GM18868 (cell line): ENCODE measurements around the gene CSAG3.
"Not testable (repeated sequence)": the region's sequence is repeated elsewhere in the genome, so short reads cannot be mapped to it uniquely, and the experiment has no call there.

Experiments
- ATAC-seq: cut with Tn5 transposase; IDR thresholded peaks from one replicate; pipeline ENCODE4 v1.9.1; 2021; ENCODE audit warnings: mild to moderate bottlenecking, moderate library complexity; ENCODE audit not compliant: unreplicated experiment

CSAG3 gene

DNA sequence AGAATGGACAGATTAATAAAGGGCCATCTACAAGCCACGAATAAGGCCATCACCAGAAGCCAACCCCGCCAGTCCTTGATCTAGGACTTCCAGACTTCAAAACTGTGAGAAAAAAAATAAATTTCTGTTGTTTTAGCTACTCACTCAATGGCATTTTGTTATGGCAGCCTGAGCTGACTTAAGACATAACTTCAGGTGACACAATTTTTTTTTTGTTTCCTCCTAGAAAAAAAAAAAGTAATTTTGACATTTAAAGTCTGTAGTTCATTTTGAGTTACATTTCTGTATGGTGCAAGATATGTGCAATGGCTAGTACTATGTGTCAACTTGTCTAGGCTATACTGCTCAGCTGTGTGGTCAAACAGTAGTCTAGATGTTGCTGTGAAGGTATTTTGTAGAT is at the start of gene CSAG3:
TSS of gene CSAG3 (plus strand) at position 301 of the 400 bp plus-strand sequence.
- not testable (repeated sequence) for ATAC-seq

DNA sequence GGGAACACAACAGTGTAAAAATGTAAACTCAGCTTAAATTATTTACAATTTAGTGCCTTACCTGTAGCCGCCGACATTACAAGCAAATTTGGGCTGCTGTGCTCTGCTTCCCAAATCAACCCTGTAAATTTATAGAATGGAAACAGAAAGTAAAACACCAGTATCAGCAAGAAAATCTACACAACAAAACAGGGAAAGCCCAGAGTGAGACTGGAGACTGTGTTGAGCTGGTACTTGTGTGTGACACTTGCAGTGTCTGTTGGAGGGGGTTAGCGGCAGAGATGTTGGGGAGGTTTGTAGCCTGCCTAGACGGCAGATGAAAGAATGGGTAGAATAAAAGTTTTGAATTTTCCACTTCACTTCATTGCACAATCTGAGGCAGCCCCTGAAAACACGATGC is 45.8 kb upstream of the CSAG3 start:
- peak; percentile 79 for ATAC-seq

DNA sequence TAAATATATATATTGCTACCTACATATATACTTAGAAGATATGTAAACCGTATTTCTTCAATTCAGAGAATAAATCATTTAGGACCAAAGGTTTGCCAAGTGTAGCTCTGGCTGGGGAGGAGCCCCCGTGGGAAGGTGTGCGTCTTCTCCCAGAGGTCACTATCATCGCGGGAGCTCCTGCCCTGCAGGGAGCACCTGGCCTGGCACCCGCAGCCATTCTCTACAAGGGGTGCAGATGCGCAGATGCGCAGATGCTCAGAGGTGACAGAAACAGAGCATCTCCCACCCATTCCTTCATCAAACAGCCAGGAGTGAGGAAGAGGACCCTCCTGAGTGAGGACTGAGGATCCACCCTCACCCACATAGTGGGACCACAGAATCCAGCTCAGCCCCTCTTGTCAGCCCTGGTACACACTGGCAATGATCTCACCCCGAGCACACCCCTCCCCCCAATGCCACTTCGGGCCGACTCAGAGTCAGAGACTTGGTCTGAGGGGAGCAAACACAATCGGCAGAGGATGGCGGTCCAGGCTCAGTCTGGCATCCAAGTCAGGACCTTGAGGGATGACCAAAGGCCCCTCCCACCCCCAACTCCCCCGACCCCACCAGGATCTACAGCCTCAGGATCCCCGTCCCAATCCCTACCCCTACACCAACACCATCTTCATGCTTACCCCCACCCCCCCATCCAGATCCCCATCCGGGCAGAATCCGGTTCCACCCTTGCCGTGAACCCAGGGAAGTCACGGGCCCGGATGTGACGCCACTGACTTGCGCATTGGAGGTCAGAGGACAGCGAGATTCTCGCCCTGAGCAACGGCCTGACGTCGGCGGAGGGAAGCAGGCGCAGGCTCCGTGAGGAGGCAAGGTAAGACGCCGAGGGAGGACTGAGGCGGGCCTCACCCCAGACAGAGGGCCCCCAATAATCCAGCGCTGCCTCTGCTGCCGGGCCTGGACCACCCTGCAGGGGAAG is 44.9 kb upstream of the CSAG3 start, which contains the start of gene MAGEA2B:
TSS of gene MAGEA2B (plus strand) at position 814 of the 973 bp plus-strand sequence. CDS start 2,479 bp downstream, outside the sequence.
- ATAC-seq, result not testable (repeated sequence)

DNA sequence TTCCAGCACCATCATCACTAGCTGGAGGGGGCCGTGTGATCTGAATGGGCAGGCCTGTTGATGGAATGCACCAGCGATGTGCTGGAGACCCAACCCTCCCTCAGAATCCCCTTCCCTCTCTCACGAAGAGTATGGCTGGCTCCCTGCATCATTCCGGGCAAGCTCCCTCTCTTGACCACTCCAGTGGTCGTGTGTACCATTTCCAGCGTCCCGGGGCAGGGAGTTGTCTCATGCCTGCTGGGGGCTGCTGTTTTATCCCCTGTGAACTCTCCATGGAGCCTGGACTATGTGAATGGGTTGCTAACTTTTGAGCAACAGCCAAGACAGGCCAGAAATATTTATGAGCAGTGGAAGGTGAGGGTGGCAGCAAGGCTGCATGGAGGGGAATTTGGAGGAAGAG is 33.6 kb upstream of the CSAG3 start:
- ATAC-seq, result no peak

DNA sequence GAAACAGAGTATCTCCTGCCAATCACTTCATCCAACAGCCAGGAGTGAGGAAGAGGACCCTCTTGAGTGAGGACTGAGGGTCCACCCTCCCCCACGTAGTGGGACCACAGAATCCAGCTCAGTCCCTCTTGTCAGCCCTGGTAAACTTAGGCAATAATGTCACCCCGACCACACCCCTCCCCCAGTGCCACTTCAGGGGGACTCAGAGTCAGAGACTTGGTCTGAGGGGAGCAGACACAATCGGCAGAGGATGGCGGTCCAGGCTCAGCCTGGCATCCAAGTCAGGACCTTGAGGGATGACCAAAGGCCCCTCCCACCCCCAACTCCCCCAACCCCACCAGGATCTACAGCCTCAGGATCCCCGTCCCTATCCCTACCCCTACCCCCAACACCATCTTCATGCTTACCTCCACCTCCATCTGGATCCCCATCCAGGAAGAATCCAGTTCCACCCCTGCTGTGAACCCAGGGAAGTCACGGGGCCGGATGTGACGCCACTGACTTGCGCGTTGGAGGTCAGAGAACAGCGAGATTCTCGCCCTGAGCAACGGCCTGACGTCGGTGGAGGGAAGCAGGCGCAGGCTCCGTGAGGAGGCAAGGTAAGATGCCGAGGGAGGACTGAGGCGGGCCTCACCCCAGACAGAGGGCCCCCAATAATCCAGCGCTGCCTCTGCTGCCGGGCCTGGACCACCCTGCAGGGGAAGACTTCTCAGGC is 25.6 kb upstream of the CSAG3 start, which contains the start of the genes CSAG1 and MAGEA12:
TSS of gene CSAG1 (minus strand) at position 461 of the 715 bp plus-strand sequence. CDS start 1,261 bp downstream, outside the sequence.
TSS of gene MAGEA12 (plus strand) at position 497 of the 715 bp plus-strand sequence. CDS start 2,405 bp downstream, outside the sequence.
- ATAC-seq, result no peak

DNA sequence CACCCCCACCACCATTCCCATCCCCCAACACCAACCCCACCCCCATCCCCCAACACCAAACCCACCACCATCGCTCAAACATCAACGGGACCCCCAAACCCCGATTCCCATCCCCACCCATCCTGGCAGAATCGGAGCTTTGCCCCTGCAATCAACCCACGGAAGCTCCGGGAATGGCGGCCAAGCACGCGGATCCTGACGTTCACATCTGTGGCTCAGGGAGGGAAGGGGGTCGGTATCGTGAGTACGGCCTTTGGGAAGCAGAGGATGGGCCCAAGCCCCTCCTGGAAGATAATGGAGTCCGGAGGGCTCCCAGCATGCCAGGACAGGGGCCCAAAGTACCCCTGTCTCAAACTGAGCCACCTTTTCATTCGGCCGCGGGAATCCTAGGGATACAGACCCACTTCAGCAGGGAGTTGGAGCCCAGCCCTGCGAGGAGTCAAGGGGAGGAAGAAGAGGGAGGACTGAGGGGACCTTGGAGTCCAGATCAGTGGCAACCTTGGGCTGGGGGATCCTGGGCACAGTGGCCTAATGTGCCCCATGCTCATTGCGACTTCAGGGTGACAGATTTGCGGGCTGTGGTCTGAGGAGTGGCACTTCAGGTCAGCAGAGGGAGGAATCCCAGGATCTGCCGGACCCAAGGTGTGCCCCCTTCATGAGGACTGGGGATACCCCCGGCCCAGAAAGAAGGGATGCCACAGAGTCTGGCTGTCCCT is 24.7 kb upstream of the CSAG3 start:
- ATAC-seq, result not testable (repeated sequence)

DNA sequence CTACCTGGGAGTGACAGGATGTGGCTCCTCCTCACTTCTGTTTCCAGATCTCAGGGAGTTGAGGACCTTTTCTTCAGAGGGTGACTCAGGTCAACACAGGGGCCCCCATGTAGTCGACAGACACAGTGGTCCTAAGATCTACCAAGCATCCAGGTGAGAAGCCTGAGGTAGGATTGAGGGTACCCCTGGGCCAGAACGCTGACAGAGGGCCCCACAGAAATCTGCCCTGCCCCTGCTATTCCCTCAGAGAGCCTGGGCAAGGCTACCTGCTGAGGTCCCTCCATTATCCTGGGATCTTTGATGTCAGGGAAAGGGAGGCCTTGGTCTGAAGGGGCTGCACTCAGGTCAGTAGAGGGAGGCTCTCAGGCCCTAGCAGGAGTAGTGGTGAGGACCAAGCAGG is 23.9 kb upstream of the CSAG3 start:
- no peak for ATAC-seq

DNA sequence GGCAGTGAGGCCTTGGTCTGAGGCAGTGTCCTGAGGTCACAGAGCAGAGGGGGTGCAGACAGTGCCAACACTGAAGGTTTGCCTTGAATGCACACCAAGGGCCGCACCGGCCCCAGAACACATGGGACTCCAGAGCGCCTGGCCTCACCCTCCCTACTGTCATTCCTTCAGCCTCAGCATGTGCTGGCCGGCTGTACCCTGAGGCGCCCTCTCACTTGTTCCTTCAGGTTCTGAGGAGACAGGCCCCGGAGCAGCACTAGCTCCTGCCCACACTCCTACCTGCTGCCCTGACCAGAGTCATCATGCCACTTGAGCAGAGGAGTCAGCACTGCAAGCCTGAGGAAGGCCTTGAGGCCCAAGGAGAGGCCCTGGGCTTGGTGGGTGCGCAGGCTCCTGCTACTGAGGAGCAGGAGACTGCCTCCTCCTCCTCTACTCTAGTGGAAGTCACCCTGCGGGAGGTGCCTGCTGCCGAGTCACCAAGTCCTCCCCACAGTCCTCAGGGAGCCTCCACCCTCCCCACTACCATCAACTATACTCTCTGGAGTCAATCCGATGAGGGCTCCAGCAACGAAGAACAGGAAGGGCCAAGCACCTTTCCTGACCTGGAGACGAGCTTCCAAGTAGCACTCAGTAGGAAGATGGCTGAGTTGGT is 23.0 kb upstream of the CSAG3 start:
- no peak for ATAC-seq

DNA sequence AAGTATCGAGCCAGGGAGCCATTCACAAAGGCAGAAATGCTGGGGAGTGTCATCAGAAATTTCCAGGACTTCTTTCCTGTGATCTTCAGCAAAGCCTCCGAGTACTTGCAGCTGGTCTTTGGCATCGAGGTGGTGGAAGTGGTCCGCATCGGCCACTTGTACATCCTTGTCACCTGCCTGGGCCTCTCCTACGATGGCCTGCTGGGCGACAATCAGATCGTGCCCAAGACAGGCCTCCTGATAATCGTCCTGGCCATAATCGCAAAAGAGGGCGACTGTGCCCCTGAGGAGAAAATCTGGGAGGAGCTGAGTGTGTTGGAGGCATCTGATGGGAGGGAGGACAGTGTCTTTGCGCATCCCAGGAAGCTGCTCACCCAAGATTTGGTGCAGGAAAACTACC is 22.5 kb upstream of the CSAG3 start:
- not testable (repeated sequence) for ATAC-seq

DNA sequence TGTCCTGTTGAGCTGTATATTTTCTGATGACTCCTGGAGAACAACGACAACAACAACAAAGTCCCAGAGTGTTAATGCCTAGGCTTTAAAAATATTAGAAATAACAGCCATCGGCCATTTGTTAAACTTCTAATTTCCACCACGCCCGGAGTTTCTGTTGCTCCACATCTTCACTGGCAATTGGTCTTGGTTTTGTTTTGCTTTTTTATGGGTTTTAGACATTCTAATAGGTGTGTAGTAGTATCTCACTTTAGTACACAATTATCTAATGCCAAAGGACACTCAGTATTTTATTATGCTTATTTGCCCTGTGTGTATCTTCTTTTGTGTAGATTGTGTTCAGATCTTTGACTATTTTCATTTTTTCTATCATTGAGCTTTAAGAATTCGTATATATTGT is 20.5 kb upstream of the CSAG3 start:
- ATAC-seq, result no peak

DNA sequence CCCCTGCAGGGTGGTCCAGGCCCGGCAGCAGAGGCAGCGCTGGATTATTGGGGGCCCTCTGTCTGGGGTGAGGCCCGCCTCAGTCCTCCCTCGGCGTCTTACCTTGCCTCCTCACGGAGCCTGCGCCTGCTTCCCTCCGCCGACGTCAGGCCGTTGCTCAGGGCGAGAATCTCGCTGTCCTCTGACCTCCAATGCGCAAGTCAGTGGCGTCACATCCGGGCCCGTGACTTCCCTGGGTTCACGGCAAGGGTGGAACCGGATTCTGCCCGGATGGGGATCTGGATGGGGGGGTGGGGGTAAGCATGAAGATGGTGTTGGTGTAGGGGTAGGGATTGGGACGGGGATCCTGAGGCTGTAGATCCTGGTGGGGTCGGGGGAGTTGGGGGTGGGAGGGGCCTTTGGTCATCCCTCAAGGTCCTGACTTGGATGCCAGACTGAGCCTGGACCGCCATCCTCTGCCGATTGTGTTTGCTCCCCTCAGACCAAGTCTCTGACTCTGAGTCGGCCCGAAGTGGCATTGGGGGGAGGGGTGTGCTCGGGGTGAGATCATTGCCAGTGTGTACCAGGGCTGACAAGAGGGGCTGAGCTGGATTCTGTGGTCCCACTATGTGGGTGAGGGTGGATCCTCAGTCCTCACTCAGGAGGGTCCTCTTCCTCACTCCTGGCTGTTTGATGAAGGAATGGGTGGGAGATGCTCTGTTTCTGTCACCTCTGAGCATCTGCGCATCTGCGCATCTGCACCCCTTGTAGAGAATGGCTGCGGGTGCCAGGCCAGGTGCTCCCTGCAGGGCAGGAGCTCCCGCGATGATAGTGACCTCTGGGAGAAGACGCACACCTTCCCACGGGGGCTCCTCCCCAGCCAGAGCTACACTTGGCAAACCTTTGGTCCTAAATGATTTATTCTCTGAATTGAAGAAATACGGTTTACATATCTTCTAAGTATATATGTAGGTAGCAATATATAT is 5.0 kb upstream of the CSAG3 start, which contains the start of gene MAGEA2:
TSS of gene MAGEA2 (minus strand) at position 157 of the 965 bp plus-strand sequence. CDS start 2,479 bp downstream, outside the sequence.
- ATAC-seq, result not testable (repeated sequence)

DNA sequence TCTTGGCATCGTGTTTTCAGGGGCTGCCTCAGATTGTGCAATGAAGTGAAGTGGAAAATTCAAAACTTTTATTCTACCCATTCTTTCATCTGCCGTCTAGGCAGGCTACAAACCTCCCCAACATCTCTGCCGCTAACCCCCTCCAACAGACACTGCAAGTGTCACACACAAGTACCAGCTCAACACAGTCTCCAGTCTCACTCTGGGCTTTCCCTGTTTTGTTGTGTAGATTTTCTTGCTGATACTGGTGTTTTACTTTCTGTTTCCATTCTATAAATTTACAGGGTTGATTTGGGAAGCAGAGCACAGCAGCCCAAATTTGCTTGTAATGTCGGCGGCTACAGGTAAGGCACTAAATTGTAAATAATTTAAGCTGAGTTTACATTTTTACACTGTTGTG is 4.1 kb upstream of the CSAG3 start:
- peak; percentile 71 for ATAC-seq

DNA sequence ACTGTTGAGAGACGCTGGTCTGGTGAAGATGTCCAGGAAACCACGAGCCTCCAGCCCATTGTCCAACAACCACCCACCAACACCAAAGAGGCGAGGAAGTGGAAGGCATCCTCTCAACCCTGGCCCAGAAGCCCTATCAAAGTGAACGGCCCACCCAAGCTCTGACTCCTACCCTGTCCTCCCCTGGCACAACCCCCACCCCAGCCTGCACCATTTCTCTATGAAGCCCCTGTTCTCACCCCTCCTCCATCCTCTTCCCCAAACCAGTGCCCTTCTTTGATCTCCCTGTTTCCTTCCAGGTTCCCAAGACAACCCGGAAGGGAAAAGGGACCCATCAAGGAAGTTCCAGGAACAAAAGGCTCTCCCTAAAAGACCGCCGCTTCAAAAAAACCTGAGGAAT is 526 bp downstream of the CSAG3 start:
- not testable (repeated sequence) for ATAC-seq

DNA sequence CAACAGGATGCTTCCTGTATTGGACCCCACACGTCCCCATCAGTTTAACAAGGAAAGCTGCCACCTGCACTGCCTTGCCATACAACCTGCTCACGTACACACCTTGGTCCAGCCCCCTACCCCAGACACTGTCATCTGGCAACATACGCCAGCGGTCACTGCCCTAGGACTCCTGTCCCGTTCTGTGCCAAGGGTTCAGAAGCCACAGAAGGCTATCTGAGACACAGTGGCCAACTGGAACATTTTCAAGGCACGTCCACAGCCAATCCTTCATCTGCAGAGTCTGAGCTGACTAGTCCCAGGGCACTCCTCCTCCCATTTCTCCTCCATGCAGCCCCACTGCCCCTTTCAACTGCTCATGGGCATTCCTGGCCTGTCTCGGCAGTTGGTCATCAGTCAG is 2.6 kb downstream of the CSAG3 start:
- ATAC-seq, result not testable (repeated sequence)

DNA sequence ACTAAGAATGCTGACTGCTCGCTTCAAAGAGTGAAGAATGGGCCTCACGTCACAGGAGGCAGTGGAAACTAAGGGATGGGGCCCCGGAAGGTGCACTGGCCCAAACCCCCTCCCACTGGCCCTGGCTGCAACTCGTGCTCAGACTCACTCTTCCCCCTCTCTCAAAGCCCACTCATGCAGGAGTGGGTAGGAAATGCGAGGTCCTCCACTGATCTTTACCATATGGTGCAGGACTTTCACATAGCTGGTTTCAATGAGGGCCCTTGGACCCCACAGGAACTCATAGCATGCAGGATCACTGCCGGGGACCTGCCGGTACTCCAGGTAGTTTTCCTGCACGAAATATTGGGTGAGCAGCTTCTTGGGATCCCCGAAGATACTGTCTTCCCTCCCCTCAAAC is 7.5 kb downstream of the CSAG3 start:
- ATAC-seq, result not testable (repeated sequence)

DNA sequence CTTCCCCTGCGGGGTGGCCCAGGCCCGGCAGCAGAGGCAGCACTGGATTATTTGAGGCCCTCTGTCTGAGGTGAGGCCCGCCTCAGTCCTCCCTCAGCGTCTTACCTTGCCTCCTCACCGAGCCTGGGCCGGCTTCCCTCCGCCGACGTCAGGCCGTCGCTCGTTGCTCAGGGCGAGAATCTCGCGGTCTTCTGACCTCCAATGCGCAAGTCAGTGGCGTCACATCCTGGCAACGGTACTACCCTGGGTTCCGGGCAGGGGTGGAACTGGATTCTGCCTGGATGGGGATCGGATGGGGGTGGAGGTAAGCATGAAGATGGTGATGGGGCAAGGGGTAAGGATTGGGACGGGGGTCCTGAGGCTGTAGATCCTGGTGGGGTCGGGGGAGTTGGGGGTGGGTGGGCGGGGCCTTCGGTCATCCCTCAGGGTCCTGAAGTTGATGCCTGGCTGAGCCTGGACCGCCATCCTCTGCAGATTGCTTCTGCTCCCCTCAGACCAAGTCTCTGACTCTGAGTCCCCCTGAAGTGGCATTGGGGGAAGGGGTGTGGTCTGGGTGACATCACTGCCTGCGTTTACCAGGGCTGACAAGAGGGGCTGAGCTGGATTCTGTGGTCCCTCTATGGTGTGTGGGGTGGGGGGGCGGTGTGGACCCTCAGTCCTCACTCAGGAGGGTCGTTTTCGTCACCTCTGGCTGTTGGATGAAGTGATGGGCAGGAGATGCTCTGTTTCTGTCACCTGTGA is 10.7 kb downstream of the CSAG3 start, which contains the start of gene MAGEA6:
TSS of gene MAGEA6 (minus strand) at position 141 of the 741 bp plus-strand sequence. CDS start 2,039 bp downstream, outside the sequence.
- not testable (repeated sequence) for ATAC-seq

DNA sequence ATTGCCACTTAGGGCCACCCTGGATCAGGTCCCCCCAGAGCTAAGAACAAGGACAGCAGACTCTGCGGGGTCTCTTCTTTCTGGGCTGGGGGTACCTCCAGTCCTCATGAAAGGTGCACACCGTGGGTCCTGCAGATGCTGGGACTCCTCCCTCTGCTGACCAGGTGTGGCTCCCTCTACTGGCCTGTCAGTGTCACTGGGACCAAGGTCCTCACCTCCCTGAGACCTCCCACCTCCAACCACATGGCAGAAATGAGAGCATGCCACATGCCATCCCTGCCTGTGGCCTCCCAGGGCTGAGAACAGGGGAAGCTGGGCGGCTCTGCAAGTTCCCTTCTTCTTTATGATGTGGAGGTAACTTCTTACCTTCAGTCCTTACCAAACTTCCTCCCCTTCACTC is 28.0 kb downstream of the CSAG3 start:
- peak; percentile 91 for ATAC-seq

DNA sequence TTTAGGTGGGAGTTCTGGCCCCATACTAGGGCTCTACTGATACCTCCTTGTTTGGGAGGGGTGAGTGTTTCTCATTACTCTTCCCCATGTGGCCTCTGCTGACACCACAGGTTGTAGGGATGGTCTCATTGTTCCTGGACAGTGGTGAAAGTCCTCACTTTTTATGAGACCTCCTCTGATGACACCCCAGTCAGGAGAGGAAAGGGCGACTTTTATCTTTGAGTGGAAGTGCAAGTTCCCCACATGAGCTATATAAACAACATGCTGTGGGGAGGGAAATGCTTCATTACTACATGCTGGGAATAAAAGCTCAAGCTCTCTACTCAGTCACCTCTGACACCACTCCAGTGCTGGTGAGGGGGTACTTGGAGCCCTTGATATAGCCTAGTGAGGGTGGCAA is 39.9 kb downstream of the CSAG3 start:
- no peak for ATAC-seq
